ENCODE results near the gene PRDM11.

PRDM11 gene

GRCh38 chr11:45178223-45178622 lies 31.8 kb downstream of the PRDM11 start:
- no peak for DNase-seq

- DNase-seq = peak; percentile 10
Observed at GRCh38 chr11:45178890-45179671, 32.6 kb downstream of the PRDM11 start.

DNA sequence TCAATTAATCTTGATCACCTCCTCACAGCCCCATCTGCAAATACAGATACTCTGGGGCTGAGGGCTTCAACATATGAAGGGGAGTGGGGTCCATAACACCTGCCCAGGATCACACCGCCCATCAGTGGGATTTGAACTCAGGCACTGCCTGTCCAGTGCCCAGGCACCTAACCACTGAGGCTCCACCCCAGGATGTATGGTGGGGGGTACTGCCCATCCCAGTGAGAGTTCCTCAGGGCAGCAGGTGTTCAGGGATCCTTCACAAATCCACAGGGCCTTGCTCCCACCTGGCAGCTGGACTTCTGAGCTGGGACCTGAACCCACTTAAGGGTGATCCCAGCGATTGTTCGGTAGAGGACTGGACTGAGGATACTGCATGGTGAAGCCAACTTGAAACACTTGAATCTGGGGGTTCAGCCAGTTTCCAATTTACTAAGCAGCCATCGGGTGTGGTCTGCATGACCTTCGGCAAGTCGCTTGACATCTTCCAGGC lies 33.3 kb downstream of the PRDM11 start:
- no peak for DNase-seq

- DNase-seq = peak; percentile 50
Observed at GRCh38 chr11:45180179-45180847, 33.9 kb downstream of the PRDM11 start.

- DNase-seq = no peak
Observed at GRCh38 chr11:45180848-45181192, 34.4 kb downstream of the PRDM11 start.

DNA sequence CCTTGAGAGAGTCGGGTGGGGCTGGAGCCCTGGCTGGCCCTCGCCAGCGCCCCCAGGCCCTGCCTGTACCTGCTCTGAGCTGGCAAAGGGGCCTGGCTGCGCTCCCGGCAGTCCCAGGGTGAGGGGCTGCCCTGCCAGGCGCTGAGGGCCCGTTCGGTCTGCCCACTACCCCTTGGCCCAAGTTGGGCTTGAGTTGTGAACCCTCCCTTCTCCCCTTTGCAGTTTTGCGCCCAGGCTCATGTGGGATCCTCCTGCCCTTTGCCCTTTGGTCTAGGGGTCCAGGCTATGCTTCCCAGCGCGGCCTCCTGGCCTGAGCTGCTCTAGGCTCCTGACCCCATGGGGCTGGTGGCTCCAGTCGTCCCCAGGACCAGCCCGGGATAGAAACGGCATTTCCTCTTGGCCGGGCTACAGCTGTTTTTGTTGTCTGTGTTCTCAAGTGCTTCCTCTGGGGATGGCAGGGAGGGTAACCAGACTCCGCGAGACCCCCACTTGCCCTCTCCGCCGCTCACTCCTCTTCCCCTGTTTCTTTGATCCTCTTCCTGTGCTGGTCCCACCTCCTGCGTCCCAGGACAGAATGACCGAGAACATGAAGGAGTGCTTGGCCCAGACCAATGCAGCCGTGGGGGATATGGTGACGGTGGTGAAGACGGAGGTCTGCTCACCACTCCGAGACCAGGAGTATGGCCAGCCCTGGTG lies 34.9 kb downstream of the PRDM11 start:
- DNase-seq = no peak

GRCh38 chr11:45181889-45182550 lies 35.6 kb downstream of the PRDM11 start:
- DNase-seq = no peak

GRCh38 chr11:45182902-45183301 lies 36.5 kb downstream of the PRDM11 start:
- no peak for DNase-seq

- DNase-seq = no peak
Observed at GRCh38 chr11:45184640-45185039, 38.2 kb downstream of the PRDM11 start.

DNA sequence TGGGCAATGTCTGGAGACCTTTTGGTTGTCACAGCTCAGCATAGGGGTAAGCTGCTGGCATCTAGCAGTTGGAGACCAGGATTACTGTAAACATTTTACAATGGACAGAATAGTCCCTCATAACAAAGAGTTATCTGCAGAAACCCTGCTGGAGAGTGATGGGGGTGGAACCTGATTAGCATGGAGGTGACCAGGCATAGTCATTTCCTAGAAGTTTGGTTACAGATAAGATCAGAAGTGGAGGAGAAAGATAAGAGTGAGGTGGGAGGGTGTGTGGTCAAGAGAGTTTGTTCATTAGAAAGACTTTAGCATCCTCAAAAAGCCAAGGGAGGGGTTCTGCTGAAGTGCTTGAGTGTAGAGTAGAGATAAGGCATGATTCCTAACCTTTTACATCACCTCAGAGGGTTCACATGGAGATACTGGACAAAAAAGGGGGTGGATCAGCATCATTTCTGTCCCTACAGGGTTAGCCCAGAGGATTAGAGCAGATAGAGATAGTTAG lies 38.8 kb downstream of the PRDM11 start:
- DNase-seq = no peak

- no peak for DNase-seq
Observed at GRCh38 chr11:45187375-45187774, 40.9 kb downstream of the PRDM11 start.

DNA sequence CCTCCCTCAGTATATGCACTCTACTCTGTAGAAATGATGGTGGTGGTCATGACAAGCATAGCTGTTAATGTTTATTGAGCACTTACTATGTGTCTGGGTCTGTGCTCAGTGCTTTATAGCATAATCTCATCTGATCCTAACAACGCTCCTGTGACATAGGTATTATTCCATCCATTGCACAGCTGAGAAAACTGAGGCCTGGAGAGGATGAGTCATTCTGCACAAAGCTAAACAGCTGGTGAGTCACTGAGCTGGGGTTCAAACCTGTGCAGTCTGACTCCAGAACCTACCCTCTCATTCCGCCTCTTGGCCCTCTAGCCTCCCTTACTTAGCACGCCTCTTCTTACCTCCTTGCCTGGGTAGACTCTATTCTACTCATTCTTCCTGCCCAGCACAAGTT lies 41.7 kb downstream of the PRDM11 start:
- no peak for DNase-seq

GRCh38 chr11:45189230-45189629 lies 42.8 kb downstream of the PRDM11 start:
- DNase-seq = no peak

DNA sequence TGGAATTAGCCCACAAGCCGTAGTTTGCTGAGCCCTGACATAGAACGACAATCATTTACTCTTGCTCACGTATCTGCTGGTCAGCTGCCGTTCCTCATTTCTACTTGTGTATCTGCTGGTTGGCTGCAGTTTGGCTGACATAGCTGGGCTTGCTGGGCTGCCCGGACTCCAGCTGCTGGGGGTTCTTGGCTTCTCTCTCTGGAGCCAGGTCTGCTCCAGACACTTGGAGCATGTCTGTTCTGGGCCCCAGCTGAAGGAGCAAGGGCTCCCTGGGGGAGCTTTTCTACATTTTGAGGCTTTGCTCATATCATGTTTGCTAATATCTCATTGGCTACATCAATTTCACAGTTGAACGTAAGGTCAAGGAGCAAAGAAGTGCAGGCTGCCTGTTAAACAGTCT lies 47.3 kb downstream of the PRDM11 start:
- DNase-seq = no peak

GRCh38 chr11:45204761-45205160 lies 58.3 kb downstream of the PRDM11 start:
- no peak for DNase-seq

DNA sequence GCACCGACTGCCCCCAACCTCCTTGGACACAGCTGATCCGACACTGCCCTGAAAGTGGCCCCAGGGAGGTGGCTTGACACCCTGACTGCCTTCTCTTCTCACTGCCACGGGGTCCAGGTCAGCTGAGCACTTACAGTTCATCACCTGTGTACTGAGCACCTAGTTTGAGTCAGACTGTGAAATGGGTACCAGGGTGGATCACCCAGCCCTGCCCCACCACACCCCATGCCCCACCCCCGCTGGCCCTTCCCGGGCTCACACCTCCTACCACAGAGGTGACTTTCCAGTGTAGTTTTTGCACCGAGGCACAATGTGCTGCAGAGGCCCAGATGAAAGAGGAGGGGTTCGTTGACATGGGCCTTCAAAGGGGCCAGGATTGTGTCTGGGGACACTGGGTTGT lies 59.5 kb downstream of the PRDM11 start:
- DNase-seq = no peak

DNA sequence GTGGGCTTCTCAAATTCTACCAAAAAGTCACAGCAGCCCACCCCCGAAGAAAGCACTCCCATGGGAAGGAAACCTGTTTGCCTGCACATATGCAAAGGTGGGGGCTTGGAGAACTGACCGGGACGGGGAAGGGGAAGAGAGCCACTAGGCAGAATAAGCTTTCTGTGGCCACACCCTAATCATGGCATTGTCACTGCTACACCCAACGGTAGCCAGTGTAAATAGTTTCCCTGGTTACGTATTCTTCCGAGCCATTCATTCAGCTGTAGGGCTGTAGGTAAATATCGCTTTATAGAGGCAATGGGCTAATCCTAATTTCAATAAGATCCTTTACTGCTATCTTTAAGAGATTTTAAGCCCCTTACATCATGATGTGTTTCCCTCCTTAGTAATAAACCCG lies 61.7 kb downstream of the PRDM11 start:
- DNase-seq = peak; percentile 92

DNA sequence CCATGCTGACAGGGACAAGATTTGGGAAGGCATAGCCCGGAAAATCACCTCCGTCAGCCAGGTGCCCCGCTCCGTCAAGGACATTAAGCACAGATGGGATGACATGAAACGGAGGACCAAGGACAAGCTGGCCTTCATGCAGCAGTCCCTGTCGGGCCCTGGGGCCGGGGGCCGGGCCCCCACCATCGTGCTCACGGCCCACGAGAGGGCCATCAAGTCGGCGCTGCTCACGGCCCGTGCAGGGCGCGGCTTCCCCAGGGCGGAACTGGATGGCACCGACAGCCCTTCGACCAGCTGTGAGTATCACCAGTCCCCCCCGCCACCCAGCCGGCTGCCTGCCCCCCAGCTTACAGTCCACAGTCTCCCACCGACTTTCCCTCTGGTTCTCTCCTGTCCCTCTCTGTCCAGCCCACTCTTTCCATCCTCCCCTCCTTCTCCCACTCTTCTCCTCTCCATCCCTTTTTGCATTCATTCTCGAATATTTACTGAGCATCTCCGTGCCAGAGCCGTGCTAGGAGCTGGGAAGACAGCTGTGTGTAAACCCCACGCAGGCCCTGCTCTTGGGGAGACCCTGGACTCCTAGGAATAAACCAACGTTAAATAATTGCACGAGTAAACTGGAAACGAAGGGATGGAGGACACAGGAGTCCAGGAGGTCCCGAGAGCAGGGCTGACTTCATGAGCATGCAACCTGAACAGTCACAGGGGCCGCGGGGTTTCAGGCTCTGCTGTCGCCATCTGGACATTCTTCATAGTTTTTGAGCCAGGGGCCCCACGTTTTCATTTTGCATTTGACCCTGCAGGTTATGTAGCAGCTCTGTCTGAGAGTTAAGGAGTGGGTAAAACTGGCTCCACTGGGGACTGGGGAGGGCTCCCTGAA lies 62.8 kb downstream of the PRDM11 start:
- no peak for DNase-seq

- peak; percentile 73 for DNase-seq
Observed at GRCh38 chr11:45209891-45210699, 63.7 kb downstream of the PRDM11 start.

- DNase-seq = no peak
Observed at GRCh38 chr11:45210846-45211245, 64.4 kb downstream of the PRDM11 start.

DNA sequence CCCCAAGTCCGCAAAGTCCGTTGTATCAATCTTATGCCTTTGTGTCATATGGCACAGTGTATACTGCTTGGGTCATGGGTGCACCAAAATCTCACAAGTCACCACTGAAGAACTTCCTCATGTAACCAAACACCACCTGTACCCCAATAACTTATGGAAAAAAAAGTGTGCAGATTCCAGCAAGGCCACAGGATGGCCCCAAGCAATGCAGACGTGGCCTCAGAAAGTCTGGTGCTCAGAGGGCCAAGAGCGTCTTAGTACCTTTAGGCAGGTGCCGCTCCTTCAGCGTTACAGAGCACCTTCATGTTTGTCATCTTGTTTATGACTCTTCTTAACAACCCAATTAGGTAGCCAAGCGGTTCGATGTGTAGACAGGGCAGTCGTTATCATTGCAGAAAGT lies 65.3 kb downstream of the PRDM11 start:
- DNase-seq = no peak

Data from DMS153 (cell line).